CD4-positive, alpha-beta T cell treated with Interleukin-12 subunit alpha and Interleukin-12 subunit beta, for 1 hour (primary cell): ENCODE measurements around the gene SNX5.

Source experiments
- DNase-seq: peaks from one replicate; pipeline ENCODE4 v3.0.0-alpha.2; 2020

SNX5 gene

GRCh38 chr20:17968366-17969277 lies at the start of gene SNX5, which contains the start of gene MGME1:
SNX5 (minus strand) TSS chr20:17968794; CDS start chr20:17968425, 369 bp downstream.
MGME1 (plus strand) TSS chr20:17969018; CDS start chr20:17969860, 842 bp downstream.
- peak; percentile 99 for DNase-seq

DNA sequence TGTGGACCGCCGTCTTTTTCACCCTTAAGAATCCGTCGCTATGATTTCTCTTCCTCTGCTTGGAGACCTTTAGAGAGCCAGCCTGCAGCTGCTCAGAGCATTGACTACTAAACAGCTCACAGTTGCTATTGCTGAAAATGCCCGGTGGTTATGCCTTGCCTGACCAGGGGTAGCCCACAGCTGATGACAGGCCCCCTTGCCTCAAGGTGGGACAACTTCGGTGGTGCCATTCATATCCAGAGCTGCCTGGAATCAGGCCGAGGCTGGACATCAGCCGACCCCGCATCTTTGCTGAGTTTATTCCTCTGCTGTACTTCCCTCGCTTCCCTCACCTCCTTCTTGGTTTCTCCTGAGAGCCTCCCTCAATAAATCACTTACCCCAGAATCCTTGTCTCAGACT lies 49.5 kb upstream of the SNX5 start:
- no peak for DNase-seq

GRCh38 chr20:18016772-18017171 lies 48.2 kb upstream of the SNX5 start:
- no peak for DNase-seq

DNA sequence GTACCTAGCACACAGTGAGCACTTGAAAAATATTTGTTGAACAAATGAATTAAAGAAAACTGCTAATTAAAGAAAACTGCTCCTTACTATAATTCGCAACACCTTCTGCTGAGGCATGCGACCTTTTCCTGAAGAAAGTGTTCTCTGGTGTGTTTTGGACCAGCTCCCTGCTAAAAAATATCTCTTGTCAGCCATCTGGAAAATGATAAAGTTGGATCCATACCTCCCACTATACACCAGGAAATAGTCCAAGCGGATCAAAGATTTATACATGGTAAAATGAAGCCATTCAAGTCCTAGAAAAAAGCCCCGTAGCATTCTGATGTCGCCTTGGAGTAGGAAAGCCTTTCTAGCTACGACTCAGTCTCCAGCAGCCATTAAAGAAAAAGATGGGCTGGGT lies 45.8 kb upstream of the SNX5 start:
- DNase-seq: no peak

DNA sequence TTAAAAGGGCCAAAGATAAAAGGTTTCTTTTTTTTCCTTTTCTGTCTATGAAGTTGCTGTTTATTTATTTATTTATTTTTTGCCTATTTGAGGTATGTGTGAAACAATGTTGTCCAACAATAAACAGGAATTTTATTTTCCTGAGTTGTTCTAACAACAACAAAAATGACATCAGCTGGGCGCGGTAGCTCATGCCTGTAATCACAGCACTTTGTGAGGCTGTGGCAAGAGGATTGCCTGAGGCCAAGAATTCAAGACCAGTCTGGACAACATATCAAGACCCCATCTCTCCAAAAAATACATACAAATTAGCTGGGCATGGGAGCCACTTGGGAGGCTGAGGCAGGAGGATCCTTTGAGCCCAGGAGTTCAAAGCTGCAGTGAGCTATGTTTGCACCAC lies 44.3 kb upstream of the SNX5 start:
- no peak for DNase-seq

GRCh38 chr20:18011951-18012645 lies 43.5 kb upstream of the SNX5 start:
- no peak for DNase-seq

- DNase-seq: no peak
Observed at GRCh38 chr20:18011482-18011881, 42.9 kb upstream of the SNX5 start.

DNA sequence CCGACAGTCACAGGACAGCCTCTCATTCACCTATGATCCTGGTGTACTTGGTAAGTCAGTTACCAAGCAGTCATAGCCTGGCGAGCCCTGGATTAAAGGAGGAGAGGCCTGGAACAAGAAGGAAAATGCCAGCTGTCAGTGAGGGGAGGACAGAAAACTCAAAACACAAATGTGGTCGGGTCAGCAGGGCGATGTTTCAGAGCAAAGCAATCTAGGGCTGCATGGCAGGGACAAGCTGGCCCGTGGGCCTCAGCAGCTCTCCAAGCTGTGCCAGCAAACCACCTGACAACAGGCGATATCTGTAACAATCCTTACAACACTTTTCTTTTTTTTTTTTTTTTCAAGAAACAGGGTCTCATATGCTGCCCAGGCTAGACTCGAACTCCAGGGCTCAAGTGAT lies 40.5 kb upstream of the SNX5 start:
- no peak for DNase-seq

- no peak for DNase-seq
Observed at GRCh38 chr20:18007534-18008292, 39.1 kb upstream of the SNX5 start.

- no peak for DNase-seq
Observed at GRCh38 chr20:18006684-18007083, 38.1 kb upstream of the SNX5 start.

- DNase-seq: no peak
Observed at GRCh38 chr20:18005990-18006364, 37.4 kb upstream of the SNX5 start.

GRCh38 chr20:18005170-18005989 lies 36.8 kb upstream of the SNX5 start:
- DNase-seq: no peak

DNA sequence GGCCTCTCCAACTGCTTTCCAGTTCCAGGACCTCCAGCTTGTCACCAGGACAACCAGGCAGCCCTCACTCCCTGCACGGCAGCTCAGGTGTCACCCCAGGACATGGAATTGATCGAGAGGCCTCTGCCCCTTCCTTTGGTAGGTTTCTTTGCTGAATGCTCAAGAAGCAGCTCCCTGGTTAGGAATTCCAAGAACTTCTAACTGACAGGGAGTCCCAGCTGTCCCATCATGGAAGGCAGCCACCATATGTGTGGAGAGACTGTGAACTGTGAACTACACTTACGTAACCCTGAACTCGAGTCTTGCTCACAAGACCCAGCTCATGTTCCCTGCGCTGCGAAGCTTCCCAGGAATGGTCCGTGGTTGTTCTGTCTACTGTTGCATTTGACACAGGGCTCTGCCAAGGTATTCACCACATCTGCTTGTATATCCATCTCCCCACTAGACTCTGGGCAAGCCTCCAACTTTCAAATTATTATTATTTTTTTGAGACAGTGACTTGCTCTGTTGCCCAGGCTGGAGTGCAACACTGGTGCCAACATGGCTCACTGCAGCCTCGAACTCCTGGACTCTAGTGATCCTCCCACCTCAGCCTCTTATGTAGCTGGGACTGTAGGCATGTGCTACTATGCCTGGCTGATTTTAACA lies 35.9 kb upstream of the SNX5 start:
- no peak for DNase-seq

DNA sequence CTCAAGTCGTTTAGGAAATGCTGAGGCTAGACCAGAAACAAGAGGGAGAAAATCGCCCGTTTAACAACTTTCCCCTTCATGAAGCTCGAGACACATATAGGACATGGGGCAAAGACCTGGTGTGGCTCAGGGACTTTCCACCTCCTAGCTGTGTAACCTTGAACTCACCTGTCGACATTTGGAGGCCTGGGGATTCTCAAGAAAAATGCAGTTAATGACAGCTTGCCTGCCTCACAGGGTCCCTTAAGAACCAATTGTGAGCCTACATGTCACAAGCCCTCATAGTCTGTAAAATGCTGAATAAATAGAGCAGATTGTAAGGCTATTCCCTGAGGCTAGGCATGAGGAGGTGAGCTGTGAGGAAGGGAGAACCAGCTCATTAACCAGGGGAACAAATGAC lies 35.3 kb upstream of the SNX5 start:
- no peak for DNase-seq

DNA sequence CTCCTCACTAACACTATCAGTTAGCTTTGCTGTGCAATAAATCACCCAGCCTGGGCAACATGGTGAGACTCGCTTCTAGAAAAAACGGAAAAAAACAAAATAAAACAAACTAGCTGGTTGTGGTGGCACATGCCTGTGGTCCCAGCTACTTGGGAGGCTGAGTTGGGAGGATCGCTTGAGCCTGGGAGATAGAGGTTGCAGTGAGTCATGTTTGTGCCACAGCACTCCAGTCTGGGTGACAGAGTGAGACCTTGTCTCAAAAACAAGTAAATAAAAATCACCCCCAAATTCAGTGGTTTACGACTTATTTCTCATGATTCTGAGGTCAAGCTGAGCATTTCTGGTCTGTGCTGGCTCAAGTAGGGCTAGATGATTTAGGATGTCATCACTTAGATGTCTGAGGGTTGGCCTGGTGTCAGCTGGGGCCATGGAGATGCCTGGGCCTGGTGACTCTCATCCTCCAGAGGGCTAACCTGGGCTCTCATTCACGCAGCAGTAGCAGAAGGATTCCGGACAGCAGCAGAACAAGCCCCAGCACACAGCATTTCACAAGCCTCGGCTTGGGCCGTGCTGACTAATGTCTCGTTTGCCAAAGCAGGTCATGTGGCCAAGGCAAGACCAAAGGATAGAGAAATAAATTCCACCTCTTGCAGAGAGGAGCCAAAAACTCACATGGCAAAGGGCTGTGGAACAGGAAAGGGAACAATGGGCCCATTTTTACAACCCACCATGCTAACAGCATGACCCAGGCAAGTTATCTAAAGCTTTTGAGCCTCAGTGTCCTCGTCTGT lies 32.7 kb upstream of the SNX5 start:
- DNase-seq: no peak

DNA sequence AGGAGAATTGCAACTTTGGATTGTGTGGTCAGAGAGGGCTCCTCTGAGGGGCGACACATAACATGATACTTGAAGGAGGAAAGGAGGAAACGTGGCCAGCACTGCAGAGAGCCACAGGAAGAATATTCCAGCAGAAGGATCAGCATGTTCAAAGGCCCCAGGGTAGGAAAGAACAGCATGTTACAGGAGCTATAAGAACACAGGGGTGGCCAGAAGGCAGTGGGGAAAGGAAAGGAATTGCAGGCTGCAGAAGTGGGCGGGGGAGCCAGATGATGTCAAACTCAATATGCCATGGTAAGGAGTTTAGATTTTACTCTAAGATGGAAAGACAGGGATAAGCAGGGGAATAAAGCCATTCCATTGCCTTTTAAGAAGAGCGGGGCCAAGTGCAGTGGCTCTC lies 31.0 kb upstream of the SNX5 start:
- no peak for DNase-seq

GRCh38 chr20:17998446-17998845 lies 29.9 kb upstream of the SNX5 start:
- DNase-seq: no peak

GRCh38 chr20:17995967-17996819 lies 27.6 kb upstream of the SNX5 start:
- DNase-seq: peak; percentile 75

DNA sequence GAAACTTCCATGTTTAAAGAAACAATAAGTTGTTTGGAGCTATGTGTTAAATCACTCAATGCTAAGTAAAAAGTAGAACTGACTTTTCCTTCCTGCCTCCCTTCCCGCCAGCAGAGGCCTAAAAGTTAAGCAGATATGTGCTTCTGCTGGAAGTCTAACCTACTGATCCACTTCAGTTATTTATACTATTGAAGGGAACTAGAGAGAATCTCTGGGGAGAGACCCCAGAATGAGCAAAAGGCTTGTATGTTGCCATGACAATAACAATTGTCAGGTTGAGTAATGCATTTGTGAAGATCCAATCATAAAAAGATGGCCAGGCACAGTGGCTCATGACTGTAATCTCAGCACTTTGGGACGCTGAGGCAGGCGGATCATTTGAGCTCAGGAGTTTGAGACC lies 25.0 kb upstream of the SNX5 start:
- DNase-seq: no peak

DNA sequence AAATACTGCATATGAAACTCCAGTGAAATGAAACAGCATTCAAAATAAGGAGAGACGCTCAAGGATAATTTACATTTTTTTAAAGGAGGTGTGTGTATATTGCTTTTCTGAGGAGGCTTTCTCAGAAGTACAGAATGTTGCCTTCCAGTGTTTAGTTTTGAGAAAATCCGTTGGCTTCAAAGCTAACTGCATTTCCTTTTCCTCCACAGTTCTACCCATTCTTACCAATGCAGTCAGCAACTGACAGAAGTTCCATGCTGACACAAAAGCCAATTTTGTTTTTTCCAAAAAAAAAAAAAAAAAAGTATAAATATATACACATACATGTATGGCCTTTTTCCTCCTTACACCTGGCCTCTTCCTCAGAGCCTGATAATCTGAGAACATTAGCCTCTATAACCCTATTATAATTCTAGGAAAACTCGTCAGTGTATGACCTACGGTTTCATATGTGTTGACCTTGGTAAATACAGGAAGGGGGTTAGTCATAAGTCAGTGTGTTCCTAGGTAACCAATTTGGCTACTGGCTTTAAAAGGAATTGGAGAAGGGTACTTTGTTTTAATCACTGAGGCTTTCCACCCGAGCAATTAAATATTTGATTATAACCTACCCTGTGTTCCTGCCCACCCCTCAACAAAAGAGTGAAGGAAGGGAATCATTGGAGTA lies 24.4 kb upstream of the SNX5 start:
- no peak for DNase-seq
